HepG2 (cell line): ENCODE measurements around the gene ZNF444. TPM values are rescaled to one million over a fixed set of nuclear protein-coding genes. Genes with fewer than 3 reads are reported as not detected.

Experiments used
- GATAD1 ChIP-seq: IDR thresholded peaks from 2 replicates; pipeline ENCODE4 v1.6.1; 2016; ENCODE audit warnings: missing genetic modification reagents, missing compliant biosample characterization
- HMGA1 ChIP-seq: sonication (generic); formaldehyde crosslinking; conservative IDR thresholded peaks from 2 replicates; pipeline ENCODE4 v1.4.0; 2020; ENCODE audit warnings: missing genetic modification reagents
- MTF1 ChIP-seq: sonication (generic); formaldehyde crosslinking; IDR thresholded peaks from 2 replicates; pipeline ENCODE4 v1.5.0; 2020; ENCODE audit warnings: missing genetic modification reagents
- NBN ChIP-seq: fragments of 450-650 bp; conservative IDR thresholded peaks from 2 replicates; pipeline ENCODE4 v1.6.1; 2017
- NONO ChIP-seq, 2 experiments: fragments of 450-650 bp in 1 of 2; sonication (generic) in 1 of 2; formaldehyde crosslinking in 1 of 2; IDR thresholded peaks in 1 of 2; conservative IDR thresholded peaks in 1 of 2; 2 replicates each; pipeline versions ENCODE4 v1.6.1 to v1.8.0; 2017 to 2022; ENCODE audit warnings: mild to moderate bottlenecking in 1 of 2, missing genetic modification reagents in 1 of 2, moderate library complexity in 1 of 2
- NR2F6 ChIP-seq, 2 experiments: IDR thresholded peaks; 2 replicates each; pipeline ENCODE4 v1.6.1; 2016; ENCODE audit warnings: antibody characterized with exemption in 1 of 2, mild to moderate bottlenecking in 1 of 2
- RELA ChIP-seq: sonication (generic); formaldehyde crosslinking; IDR thresholded peaks from 2 replicates; pipeline ENCODE4 v1.4.0; 2020; ENCODE audit warnings: missing genetic modification reagents
- ZFP36L1 ChIP-seq: sonication (generic); formaldehyde crosslinking; IDR thresholded peaks from 2 replicates; pipeline ENCODE4 v1.8.0; 2022; ENCODE audit warnings: mild to moderate bottlenecking, missing genetic modification reagents, moderate library complexity
- ZNF329 ChIP-seq: sonication (generic); formaldehyde crosslinking; IDR thresholded peaks from 2 replicates; pipeline ENCODE4 v1.9.0; 2021; ENCODE audit warnings: low read depth, mild to moderate bottlenecking, missing genetic modification reagents
- ZNF674 ChIP-seq: sonication (generic); formaldehyde crosslinking; IDR thresholded peaks from 2 replicates; pipeline ENCODE4 v1.5.0; 2020; ENCODE audit warnings: low read depth, mild to moderate bottlenecking, missing genetic modification reagents
- ZNF761 ChIP-seq: sonication (generic); formaldehyde crosslinking; conservative IDR thresholded peaks from 2 replicates; pipeline ENCODE4 v1.4.0; 2020; ENCODE audit warnings: mild to moderate bottlenecking, missing genetic modification reagents
- ZSCAN30 ChIP-seq: sonication (generic); formaldehyde crosslinking; IDR thresholded peaks from 2 replicates; pipeline ENCODE4 v1.5.0; 2020; ENCODE audit warnings: mild to moderate bottlenecking, missing genetic modification reagents
- ZZZ3 ChIP-seq: sonication (generic); formaldehyde crosslinking; IDR thresholded peaks from 2 replicates; pipeline ENCODE4 v1.4.0; 2020; ENCODE audit warnings: missing genetic modification reagents, mild to moderate bottlenecking, borderline replicate concordance
- polyA plus RNA-seq, 8 experiments: library from polyadenylated mRNA; depleted of rRNA in 3 of 8; stranded (reverse) in 7 of 8; unstranded in 1 of 8; fragments of >200 nt; fragmentation: Illumina TruSeq in 4 of 8; extraction: Trizol in 4 of 8; gene quantifications; 2 replicates each; pipeline versions ENCODE4 v1.2.1 to v1.2.3, GENCODE V29; 2011 to 2016; ENCODE audit warnings: low read depth in 4 of 8, missing spikeins in 1 of 8, mixed read lengths in 1 of 8; ENCODE audit not compliant: insufficient read depth in 1 of 8
- total RNA-seq, 5 experiments: library from RNA; depleted of rRNA; stranded (reverse); fragments of >200 nt; fragmentation: Illumina TruSeq; extraction: Trizol; gene quantifications; 2 replicates each; pipeline ENCODE4 v1.2.3, GENCODE V29; 2016; ENCODE audit warnings: low read depth in 1 of 5
- TF ChIP-seq, protein P1 (sequence below): sonication (generic); formaldehyde crosslinking; IDR thresholded peaks from 2 replicates; pipeline ENCODE4 v1.4.0; 2020; ENCODE audit warnings: mild to moderate bottlenecking, missing genetic modification reagents
- TF ChIP-seq, protein P2 (sequence below): sonication (generic); formaldehyde crosslinking; IDR thresholded peaks from 2 replicates; pipeline ENCODE4 v1.4.0; 2020; ENCODE audit warnings: mild to moderate bottlenecking, missing genetic modification reagents
- TF ChIP-seq, protein P3 (sequence below): sonication (generic); formaldehyde crosslinking; IDR thresholded peaks from 2 replicates; pipeline ENCODE4 v1.4.0; 2020; ENCODE audit warnings: missing genetic modification reagents, borderline replicate concordance
- TF ChIP-seq, protein P4 (sequence below): IDR thresholded peaks from 2 replicates; pipeline ENCODE4 v1.6.1; 2016; ENCODE audit warnings: missing genetic modification reagents, missing compliant biosample characterization
- TF ChIP-seq, protein P5 (sequence below): sonication (generic); formaldehyde crosslinking; IDR thresholded peaks from 2 replicates; pipeline ENCODE4 v1.5.1; 2020; ENCODE audit warnings: missing genetic modification reagents, mild to moderate bottlenecking, borderline replicate concordance
- TF ChIP-seq, protein P6 (sequence below): sonication (generic); formaldehyde crosslinking; IDR thresholded peaks from 2 replicates; pipeline ENCODE4 v1.8.0; 2022; ENCODE audit warnings: mild to moderate bottlenecking, missing genetic modification reagents

The ZNF444 gene
- total and polyA plus RNA-seq, 2 of the 13 experiments (the other 11 are each of a cell fraction or from before 2014, with no cell fraction given) = 27.4 to 30.3 TPM

DNA sequence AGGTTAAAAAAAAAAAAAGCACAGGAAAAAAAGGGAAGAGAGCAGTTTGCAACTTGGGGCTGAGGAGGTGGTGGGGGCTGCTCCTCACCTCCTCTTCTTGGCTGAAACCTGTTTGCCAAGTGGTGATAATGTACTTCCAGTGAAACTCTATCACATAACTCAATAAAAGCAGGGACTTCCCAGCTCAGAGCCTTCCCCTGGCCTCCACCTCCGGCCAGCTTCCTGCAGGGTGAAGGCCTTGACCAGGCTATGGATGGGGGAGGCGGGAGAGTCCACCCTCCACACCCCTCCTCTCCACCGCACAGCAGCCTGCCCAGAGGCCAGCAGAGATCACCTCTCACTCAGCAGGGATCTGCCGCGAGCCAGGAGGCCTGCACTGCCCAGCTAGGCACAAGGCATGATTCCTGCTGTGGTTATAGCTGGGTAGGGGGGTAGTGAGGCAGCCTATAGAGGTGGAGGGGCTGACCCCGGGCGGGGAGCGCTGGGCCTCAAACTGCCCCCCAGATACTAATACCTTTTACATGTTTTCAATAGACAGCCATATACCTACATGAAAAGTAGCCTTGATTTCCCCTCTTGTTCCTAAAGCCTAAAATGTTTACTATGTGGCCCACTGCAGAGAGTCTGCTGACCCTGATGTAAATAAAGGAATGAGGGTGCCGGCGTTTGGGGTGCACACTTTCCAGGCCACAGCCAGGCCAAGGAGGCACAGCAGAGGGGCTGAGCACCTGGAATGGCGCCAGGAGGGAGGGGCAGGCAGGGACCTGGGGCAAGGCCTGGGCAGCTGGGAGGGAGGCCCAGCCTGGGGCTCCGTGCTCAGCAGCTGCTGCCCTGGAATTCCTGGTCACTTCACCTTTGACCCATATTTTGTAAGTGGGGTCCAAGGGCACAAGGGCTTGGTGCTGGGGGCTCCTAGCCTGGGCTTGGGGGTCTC, 30.3 kb upstream of the ZNF444 start (continued):
- peak; percentile 96 for TF ChIP-seq NR2F6 (IDR thresholded peaks at IDR 0.05)
- peak; percentile 95 for TF ChIP-seq NR2F6 (CRISPR knock-in tag; IDR thresholded peaks at IDR 0.05)
- TF ChIP-seq, protein P1, sequence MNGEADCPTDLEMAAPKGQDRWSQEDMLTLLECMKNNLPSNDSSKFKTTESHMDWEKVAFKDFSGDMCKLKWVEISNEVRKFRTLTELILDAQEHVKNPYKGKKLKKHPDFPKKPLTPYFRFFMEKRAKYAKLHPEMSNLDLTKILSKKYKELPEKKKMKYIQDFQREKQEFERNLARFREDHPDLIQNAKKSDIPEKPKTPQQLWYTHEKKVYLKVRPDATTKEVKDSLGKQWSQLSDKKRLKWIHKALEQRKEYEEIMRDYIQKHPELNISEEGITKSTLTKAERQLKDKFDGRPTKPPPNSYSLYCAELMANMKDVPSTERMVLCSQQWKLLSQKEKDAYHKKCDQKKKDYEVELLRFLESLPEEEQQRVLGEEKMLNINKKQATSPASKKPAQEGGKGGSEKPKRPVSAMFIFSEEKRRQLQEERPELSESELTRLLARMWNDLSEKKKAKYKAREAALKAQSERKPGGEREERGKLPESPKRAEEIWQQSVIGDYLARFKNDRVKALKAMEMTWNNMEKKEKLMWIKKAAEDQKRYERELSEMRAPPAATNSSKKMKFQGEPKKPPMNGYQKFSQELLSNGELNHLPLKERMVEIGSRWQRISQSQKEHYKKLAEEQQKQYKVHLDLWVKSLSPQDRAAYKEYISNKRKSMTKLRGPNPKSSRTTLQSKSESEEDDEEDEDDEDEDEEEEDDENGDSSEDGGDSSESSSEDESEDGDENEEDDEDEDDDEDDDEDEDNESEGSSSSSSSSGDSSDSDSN (CRISPR knock-in tag) = peak; percentile 84
- TF ChIP-seq, protein P2, sequence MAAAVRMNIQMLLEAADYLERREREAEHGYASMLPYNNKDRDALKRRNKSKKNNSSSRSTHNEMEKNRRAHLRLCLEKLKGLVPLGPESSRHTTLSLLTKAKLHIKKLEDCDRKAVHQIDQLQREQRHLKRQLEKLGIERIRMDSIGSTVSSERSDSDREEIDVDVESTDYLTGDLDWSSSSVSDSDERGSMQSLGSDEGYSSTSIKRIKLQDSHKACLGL (CRISPR knock-in tag) = no peak
- TF ChIP-seq ZNF674 = no peak
- TF ChIP-seq HMGA1 = no peak
- TF ChIP-seq, protein P3, sequence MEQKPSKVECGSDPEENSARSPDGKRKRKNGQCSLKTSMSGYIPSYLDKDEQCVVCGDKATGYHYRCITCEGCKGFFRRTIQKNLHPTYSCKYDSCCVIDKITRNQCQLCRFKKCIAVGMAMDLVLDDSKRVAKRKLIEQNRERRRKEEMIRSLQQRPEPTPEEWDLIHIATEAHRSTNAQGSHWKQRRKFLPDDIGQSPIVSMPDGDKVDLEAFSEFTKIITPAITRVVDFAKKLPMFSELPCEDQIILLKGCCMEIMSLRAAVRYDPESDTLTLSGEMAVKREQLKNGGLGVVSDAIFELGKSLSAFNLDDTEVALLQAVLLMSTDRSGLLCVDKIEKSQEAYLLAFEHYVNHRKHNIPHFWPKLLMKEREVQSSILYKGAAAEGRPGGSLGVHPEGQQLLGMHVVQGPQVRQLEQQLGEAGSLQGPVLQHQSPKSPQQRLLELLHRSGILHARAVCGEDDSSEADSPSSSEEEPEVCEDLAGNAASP = peak; percentile 40; the same call in 1 of the 2 replicates
- TF ChIP-seq MTF1 (CRISPR knock-in tag) = no peak
- no peak for TF ChIP-seq ZFP36L1 (CRISPR knock-in tag)
- no peak for TF ChIP-seq NONO (IDR thresholded peaks at IDR 0.05)
- peak; percentile 83 for TF ChIP-seq NONO (CRISPR knock-in tag; conservative IDR thresholded peaks at IDR 0.05)
- TF ChIP-seq ZNF761 (CRISPR knock-in tag) = peak; percentile 17; the same call in 1 of the 2 replicates
- TF ChIP-seq, protein P4, sequence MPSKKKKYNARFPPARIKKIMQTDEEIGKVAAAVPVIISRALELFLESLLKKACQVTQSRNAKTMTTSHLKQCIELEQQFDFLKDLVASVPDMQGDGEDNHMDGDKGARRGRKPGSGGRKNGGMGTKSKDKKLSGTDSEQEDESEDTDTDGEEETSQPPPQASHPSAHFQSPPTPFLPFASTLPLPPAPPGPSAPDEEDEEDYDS (CRISPR knock-in tag) = peak; percentile 33; the same call in 1 of the 2 replicates
- no peak; the same call in 1 of the 2 replicates for TF ChIP-seq GATAD1 (CRISPR knock-in tag)
- TF ChIP-seq, protein P5, sequence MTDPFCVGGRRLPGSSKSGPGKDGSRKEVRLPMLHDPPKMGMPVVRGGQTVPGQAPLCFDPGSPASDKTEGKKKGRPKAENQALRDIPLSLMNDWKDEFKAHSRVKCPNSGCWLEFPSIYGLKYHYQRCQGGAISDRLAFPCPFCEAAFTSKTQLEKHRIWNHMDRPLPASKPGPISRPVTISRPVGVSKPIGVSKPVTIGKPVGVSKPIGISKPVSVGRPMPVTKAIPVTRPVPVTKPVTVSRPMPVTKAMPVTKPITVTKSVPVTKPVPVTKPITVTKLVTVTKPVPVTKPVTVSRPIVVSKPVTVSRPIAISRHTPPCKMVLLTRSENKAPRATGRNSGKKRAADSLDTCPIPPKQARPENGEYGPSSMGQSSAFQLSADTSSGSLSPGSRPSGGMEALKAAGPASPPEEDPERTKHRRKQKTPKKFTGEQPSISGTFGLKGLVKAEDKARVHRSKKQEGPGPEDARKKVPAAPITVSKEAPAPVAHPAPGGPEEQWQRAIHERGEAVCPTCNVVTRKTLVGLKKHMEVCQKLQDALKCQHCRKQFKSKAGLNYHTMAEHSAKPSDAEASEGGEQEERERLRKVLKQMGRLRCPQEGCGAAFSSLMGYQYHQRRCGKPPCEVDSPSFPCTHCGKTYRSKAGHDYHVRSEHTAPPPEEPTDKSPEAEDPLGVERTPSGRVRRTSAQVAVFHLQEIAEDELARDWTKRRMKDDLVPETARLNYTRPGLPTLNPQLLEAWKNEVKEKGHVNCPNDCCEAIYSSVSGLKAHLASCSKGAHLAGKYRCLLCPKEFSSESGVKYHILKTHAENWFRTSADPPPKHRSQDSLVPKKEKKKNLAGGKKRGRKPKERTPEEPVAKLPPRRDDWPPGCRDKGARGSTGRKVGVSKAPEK = no peak
- no peak for TF ChIP-seq ZZZ3
- TF ChIP-seq, protein P6, sequence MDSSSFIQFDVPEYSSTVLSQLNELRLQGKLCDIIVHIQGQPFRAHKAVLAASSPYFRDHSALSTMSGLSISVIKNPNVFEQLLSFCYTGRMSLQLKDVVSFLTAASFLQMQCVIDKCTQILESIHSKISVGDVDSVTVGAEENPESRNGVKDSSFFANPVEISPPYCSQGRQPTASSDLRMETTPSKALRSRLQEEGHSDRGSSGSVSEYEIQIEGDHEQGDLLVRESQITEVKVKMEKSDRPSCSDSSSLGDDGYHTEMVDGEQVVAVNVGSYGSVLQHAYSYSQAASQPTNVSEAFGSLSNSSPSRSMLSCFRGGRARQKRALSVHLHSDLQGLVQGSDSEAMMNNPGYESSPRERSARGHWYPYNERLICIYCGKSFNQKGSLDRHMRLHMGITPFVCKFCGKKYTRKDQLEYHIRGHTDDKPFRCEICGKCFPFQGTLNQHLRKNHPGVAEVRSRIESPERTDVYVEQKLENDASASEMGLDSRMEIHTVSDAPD (CRISPR knock-in tag) = no peak
- peak; percentile 74; the same call in 1 of the 2 replicates for TF ChIP-seq RELA (CRISPR knock-in tag)
- no peak for TF ChIP-seq ZSCAN30 (CRISPR knock-in tag)
- no peak for TF ChIP-seq NBN
- TF ChIP-seq ZNF329 (CRISPR knock-in tag) = 0 out of 2 replicates have a peak, but pooled peaks have one; percentile 54
